Loucy (cell line): Measurements from ENCODE around the gene TLCD3B.
A peak's percentile ranks its signal among the peaks of the same experiment; 100 is the strongest.

Experiments used
- H2AFZ ChIP-seq: fragments of 200-600 bp; sonication (generic); 2 replicates; pipeline ENCODE4 v1.6.0; 2016; ENCODE audit warnings: antibody characterized with exemption, mild to moderate bottlenecking, low read length, moderate library complexity
- H3F3A ChIP-seq: fragments of 200-600 bp; 2 replicates; pipeline ENCODE4 v1.6.0; 2016; ENCODE audit warnings: antibody characterized with exemption, low read depth, mild to moderate bottlenecking
- H3K27me3 ChIP-seq: fragments of 200-600 bp; sonication (generic); 2 replicates; pipeline ENCODE4 v1.6.1; 2014; ENCODE audit warnings: low read length, mild to moderate bottlenecking; ENCODE audit not compliant: insufficient read depth, poor library complexity, severe bottlenecking
- H3K36me3 ChIP-seq: fragments of 200-600 bp; sonication (generic); 2 replicates; pipeline ENCODE4 v1.6.1; 2016; ENCODE audit warnings: low read length; ENCODE audit not compliant: insufficient read depth
- H3K4me1 ChIP-seq: fragments of 200-600 bp; sonication (generic); 2 replicates; pipeline ENCODE4 v1.5.1; 2014; ENCODE audit warnings: low read length, mild to moderate bottlenecking; ENCODE audit not compliant: insufficient read depth, poor library complexity, severe bottlenecking
- H3K4me2 ChIP-seq: fragments of 200-600 bp; sonication (generic); 2 replicates; pipeline ENCODE4 v1.6.0; 2014; ENCODE audit warnings: antibody characterized with exemption, low read length, low read depth, mild to moderate bottlenecking; ENCODE audit not compliant: poor library complexity, severe bottlenecking
- H3K4me3 ChIP-seq: fragments of 200-600 bp; sonication (generic); 2 replicates; pipeline ENCODE4 v1.5.1; 2014; ENCODE audit warnings: low read length, mild to moderate bottlenecking, mixed read lengths; ENCODE audit not compliant: poor library complexity, severe bottlenecking
- H3K79me2 ChIP-seq: fragments of 200-600 bp; sonication (generic); 2 replicates; pipeline ENCODE4 v1.6.1; 2014; ENCODE audit warnings: low read length; ENCODE audit not compliant: insufficient read depth
- H3K9ac ChIP-seq: fragments of 200-600 bp; sonication (generic); 2 replicates; pipeline ENCODE4 v1.6.0; 2014; ENCODE audit warnings: mild to moderate bottlenecking, low read depth, low read length, moderate library complexity; ENCODE audit not compliant: poor library complexity, severe bottlenecking
- H3K9me2 ChIP-seq: fragments of 200-600 bp; sonication (generic); replicated peaks from 2 replicates; pipeline ENCODE4 v1.6.1; 2016; ENCODE audit warnings: low read depth, low read length, mixed read lengths
- H3K9me3 ChIP-seq: fragments of 200-600 bp; sonication (generic); 2 replicates; pipeline ENCODE4 v1.6.1; 2014; ENCODE audit warnings: mild to moderate bottlenecking, antibody characterized with exemption, low read length, low read depth; ENCODE audit not compliant: insufficient read depth
- H4K20me1 ChIP-seq: fragments of 200-600 bp; sonication (generic); 2 replicates; pipeline ENCODE4 v1.6.0; 2014; ENCODE audit warnings: antibody characterized with exemption, low read length, mild to moderate bottlenecking; ENCODE audit not compliant: insufficient read depth, poor library complexity, severe bottlenecking
- EZH2phosphoT487 ChIP-seq: fragments of 200-600 bp; IDR thresholded peaks from 2 replicates; pipeline ENCODE4 v1.6.1; 2018; ENCODE audit warnings: antibody characterized with exemption, mild to moderate bottlenecking, moderate library complexity, borderline replicate concordance
- TF ChIP-seq, protein P1 (sequence below): fragments of 200-600 bp; sonication (generic); conservative IDR thresholded peaks from 2 replicates; pipeline ENCODE4 v1.5.1; 2014; ENCODE audit warnings: mild to moderate bottlenecking, antibody characterized with exemption, low read length

Gene TLCD3B

DNA sequence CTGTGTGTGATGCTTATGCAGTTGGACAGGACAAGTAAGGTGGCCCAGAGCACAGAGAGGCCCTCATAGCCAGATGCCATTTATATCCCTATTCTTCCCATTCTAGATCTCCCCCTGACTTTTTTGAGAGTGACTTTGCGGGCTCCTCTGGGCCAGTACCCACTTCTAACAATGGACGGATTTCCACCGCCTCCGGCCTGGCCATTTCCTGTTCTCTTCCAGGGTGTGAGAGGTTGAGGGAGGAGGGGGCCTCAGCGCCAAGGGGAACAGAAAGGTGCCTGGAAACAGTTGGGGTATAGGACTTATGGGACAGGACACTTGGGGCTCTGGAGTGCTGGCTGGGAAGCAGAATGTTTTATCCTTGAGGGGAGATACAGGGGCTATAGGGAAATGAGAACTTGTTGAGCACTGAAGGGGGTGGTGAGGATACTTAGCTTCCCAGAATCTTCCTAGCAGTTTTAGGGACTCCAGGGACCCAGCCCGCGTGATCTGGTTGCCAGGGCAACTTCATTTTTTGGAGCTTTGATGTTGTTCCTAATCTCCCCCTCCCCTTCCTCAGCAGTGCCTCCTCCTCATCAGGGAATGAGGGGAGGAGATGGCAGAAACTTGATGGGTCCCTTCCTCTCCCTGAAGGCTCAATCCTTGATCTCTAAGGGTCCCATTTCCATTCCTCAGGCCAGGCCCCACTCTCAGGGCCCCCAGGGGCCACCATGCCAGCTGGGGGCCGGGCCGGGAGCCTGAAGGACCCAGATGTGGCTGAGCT lies 53.8 kb downstream of the TLCD3B start:
- Histone ChIP-seq H2AFZ (no peak overlapping the region), H3K79me2 (peaks cover 52% of the 10 kb centered on the region), H3K27me3 (no peaks in the 10 kb centered on the region), H3F3A (no peaks in the 10 kb centered on the region), H3K4me1 (peaks cover 42% of the 10 kb centered on the region), H3K9me2 (no peaks in the 10 kb centered on the region), H4K20me1 (peaks cover 48% of the 10 kb centered on the region), H3K9ac (peak overlapping the region; percentile 96), H3K4me3 (peak overlapping the region; percentile 97), H3K9me3 (no peaks in the 10 kb centered on the region), H3K4me2 (peak overlapping the region; percentile 86), H3K36me3 (peaks cover 43% of the 10 kb centered on the region)
- TF ChIP-seq EZH2phosphoT487, result no peak
- TF ChIP-seq, protein P1, sequence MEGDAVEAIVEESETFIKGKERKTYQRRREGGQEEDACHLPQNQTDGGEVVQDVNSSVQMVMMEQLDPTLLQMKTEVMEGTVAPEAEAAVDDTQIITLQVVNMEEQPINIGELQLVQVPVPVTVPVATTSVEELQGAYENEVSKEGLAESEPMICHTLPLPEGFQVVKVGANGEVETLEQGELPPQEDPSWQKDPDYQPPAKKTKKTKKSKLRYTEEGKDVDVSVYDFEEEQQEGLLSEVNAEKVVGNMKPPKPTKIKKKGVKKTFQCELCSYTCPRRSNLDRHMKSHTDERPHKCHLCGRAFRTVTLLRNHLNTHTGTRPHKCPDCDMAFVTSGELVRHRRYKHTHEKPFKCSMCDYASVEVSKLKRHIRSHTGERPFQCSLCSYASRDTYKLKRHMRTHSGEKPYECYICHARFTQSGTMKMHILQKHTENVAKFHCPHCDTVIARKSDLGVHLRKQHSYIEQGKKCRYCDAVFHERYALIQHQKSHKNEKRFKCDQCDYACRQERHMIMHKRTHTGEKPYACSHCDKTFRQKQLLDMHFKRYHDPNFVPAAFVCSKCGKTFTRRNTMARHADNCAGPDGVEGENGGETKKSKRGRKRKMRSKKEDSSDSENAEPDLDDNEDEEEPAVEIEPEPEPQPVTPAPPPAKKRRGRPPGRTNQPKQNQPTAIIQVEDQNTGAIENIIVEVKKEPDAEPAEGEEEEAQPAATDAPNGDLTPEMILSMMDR, result no peak

GRCh38 chr16:29975811-29976511 lies 55.1 kb downstream of the TLCD3B start:
- H2AFZ ChIP-seq, result no peak overlapping the region
- peaks cover 52% of the 10 kb centered on the region for H3K79me2 ChIP-seq
- no peaks in the 10 kb centered on the region for H3K9me3 ChIP-seq
- peak overlapping the region; percentile 97 for H3K4me3 ChIP-seq
- peaks cover 42% of the 10 kb centered on the region for H3K4me1 ChIP-seq
- H3F3A ChIP-seq, result no peaks in the 10 kb centered on the region; the same call in 1 of the 2 replicates
- H3K4me2 ChIP-seq, result peak overlapping the region; percentile 86
- H4K20me1 ChIP-seq, result peaks cover 48% of the 10 kb centered on the region
- H3K9ac ChIP-seq, result peak overlapping the region; percentile 96
- TF ChIP-seq EZH2phosphoT487, result no peak
- TF ChIP-seq, protein P1, result 0 out of 2 replicates have a peak, but pooled peaks have one; percentile 15
- H3K27me3 ChIP-seq, result no peaks in the 10 kb centered on the region
- no peaks in the 10 kb centered on the region for H3K9me2 ChIP-seq
- peaks cover 31% of the 10 kb centered on the region for H3K36me3 ChIP-seq

DNA sequence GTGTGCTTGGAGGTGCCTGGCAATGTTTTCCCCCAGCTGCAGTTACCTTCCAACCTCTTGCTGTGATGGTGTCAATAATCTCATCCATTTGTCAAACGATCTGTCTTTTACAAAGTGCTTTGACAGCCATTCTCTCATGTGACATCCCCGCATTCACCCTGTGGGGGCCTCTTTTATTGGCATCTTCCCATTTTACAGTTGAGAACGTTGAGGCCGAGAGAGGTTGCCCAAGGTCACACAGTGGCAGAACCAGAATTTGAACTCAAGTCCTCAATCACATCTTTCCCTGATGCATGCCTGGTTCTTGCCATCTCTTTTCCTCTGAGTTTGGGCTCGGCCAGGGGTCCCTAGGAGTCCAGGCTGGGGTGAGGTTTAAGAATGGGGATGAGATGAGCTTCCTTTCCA lies 55.9 kb downstream of the TLCD3B start:
- no peaks in the 10 kb centered on the region for H3K9me3 ChIP-seq
- H4K20me1 ChIP-seq, result peaks cover 48% of the 10 kb centered on the region
- no peaks in the 10 kb centered on the region; the same call in 1 of the 2 replicates for H3F3A ChIP-seq
- TF ChIP-seq, protein P1, result no peak
- TF ChIP-seq EZH2phosphoT487, result no peak
- H3K4me2 ChIP-seq, result peak overlapping the region; percentile 86
- peak overlapping the region; percentile 96 for H3K9ac ChIP-seq
- no peaks in the 10 kb centered on the region for H3K27me3 ChIP-seq
- peaks cover 42% of the 10 kb centered on the region for H3K4me1 ChIP-seq
- peak overlapping the region; percentile 97 for H3K4me3 ChIP-seq
- peaks cover 23% of the 10 kb centered on the region; the same call in 1 of the 2 replicates for H3K36me3 ChIP-seq
- H3K79me2 ChIP-seq, result peaks cover 52% of the 10 kb centered on the region
- no peak overlapping the region for H2AFZ ChIP-seq
- no peaks in the 10 kb centered on the region for H3K9me2 ChIP-seq
